Mammary epithelial cell (primary cell): ENCODE results near the gene CTIF.

ENCODE experiments used
- EZH2 ChIP-seq: IDR thresholded peaks from 2 replicates; pipeline ENCODE4 v1.6.1; 2012; ENCODE audit warnings: low read length, inconsistent platforms, borderline replicate concordance
- TF ChIP-seq, protein P1 (sequence below), 2 donors: IDR thresholded peaks in 1 of 2; conservative IDR thresholded peaks in 1 of 2; 2 replicates each; pipeline ENCODE4 v1.5.1; 2011 to 2012; ENCODE audit warnings: inconsistent platforms in 2 of 2, low read length in 2 of 2, mild to moderate bottlenecking in 2 of 2, control low read depth in 1 of 2, low read depth in 1 of 2; ENCODE audit not compliant: insufficient read depth in 1 of 2; ENCODE audit errors: extremely low read depth in 1 of 2

DNA sequence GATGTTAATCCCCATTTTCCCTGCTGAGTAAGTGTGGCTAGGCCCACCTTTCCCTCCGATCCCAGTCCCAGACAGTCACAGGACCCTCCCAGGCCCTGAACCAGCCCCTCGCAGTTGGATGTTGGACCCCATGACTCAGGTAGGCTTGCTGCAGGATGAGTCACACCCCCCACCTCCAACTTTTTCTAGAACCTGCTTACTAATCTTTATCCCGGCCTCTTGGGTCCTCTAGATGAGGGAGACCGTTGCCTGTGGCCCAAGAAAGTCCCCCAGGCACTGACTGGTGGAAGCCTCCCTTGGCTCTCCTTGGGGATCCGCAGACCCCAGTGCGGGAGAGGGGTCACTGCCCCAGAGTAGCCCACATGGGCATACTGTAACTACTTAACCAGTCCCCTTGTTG is 313.5 kb downstream of the CTIF start:
- no peak for TF ChIP-seq EZH2
- TF ChIP-seq, protein P1, sequence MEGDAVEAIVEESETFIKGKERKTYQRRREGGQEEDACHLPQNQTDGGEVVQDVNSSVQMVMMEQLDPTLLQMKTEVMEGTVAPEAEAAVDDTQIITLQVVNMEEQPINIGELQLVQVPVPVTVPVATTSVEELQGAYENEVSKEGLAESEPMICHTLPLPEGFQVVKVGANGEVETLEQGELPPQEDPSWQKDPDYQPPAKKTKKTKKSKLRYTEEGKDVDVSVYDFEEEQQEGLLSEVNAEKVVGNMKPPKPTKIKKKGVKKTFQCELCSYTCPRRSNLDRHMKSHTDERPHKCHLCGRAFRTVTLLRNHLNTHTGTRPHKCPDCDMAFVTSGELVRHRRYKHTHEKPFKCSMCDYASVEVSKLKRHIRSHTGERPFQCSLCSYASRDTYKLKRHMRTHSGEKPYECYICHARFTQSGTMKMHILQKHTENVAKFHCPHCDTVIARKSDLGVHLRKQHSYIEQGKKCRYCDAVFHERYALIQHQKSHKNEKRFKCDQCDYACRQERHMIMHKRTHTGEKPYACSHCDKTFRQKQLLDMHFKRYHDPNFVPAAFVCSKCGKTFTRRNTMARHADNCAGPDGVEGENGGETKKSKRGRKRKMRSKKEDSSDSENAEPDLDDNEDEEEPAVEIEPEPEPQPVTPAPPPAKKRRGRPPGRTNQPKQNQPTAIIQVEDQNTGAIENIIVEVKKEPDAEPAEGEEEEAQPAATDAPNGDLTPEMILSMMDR (conservative IDR thresholded peaks at IDR 0.05 in 1 of 2, IDR thresholded peaks at IDR 0.05 in 1 of 2; ENCODE audit: extremely low read depth in 1 of 2, insufficient read depth in 1 of 2, low read depth in 1 of 2, low read length in 2 of 2) = no peak
